HG03575 (cell line): Measurements from ENCODE around the gene SERPINB11.
"Not testable (repeated sequence)": the region's sequence is repeated elsewhere in the genome, so short reads cannot be mapped to it uniquely, and the experiment has no call there.

Source experiments
- ATAC-seq: cut with Tn5 transposase; IDR thresholded peaks from one replicate; pipeline ENCODE4 v1.9.1; 2021; ENCODE audit not compliant: unreplicated experiment, insufficient number of reproducible peaks, low FRiP score; ENCODE audit errors: extremely low read depth

SERPINB11 gene

GRCh38 chr18:63708650-63709049 lies 5.9 kb downstream of the SERPINB11 start:
- ATAC-seq, result no peak

- no peak for ATAC-seq
Measured at GRCh38 chr18:63725682-63726480, 23.1 kb downstream of the SERPINB11 start.

GRCh38 chr18:63730773-63731172 lies 28.0 kb downstream of the SERPINB11 start:
- ATAC-seq, result no peak

GRCh38 chr18:63731215-63731614 lies 28.5 kb downstream of the SERPINB11 start:
- ATAC-seq, result no peak

- no peak for ATAC-seq
Measured at GRCh38 chr18:63736876-63737275, 34.1 kb downstream of the SERPINB11 start.

- ATAC-seq, result no peak
Measured at GRCh38 chr18:63741769-63742168, 39.0 kb downstream of the SERPINB11 start.

- no peak for ATAC-seq
Measured at GRCh38 chr18:63747006-63747405, 44.2 kb downstream of the SERPINB11 start.

- no peak for ATAC-seq
Measured at GRCh38 chr18:63749489-63749888, 46.7 kb downstream of the SERPINB11 start.

GRCh38 chr18:63752636-63753035 lies 49.9 kb downstream of the SERPINB11 start:
- ATAC-seq, result no peak

GRCh38 chr18:63753676-63754075 lies 50.9 kb downstream of the SERPINB11 start:
- ATAC-seq, result no peak

GRCh38 chr18:63757541-63757940 lies 54.8 kb downstream of the SERPINB11 start:
- ATAC-seq, result no peak

- ATAC-seq, result no peak
Measured at GRCh38 chr18:63758615-63759240, 56.0 kb downstream of the SERPINB11 start.

GRCh38 chr18:63759786-63760185 lies 57.0 kb downstream of the SERPINB11 start:
- not testable (repeated sequence) for ATAC-seq

- no peak for ATAC-seq
Measured at GRCh38 chr18:63762518-63762917, 59.8 kb downstream of the SERPINB11 start.

GRCh38 chr18:63763831-63764600 lies 61.3 kb downstream of the SERPINB11 start:
- ATAC-seq, result no peak

GRCh38 chr18:63765837-63766236 lies 63.1 kb downstream of the SERPINB11 start:
- no peak for ATAC-seq
